Measurements from ENCODE around the gene ATP9B.

The ATP9B gene

GRCh38 chr18:79068937-79069716, at the start of gene ATP9B:
TSS of gene ATP9B (plus strand) at chr18:79069394. CDS start at chr18:79069411, 17 bp downstream.
- DNase-seq, result peak; percentile 85

- DNase-seq, result no peak
These were observed 49.3 kb upstream of the ATP9B start for GRCh38 chr18:79019881-79020280.

- no peak for DNase-seq
These were observed 46.6 kb upstream of the ATP9B start for GRCh38 chr18:79022603-79023002.

GRCh38 chr18:79026491-79026890, 42.7 kb upstream of the ATP9B start:
- no peak for DNase-seq

- no peak for DNase-seq
These were observed 38.5 kb upstream of the ATP9B start for GRCh38 chr18:79030680-79031079.

GRCh38 chr18:79042276-79042675, 26.9 kb upstream of the ATP9B start:
- no peak for DNase-seq

- DNase-seq, result no peak
These were observed 25.9 kb upstream of the ATP9B start for GRCh38 chr18:79043288-79043687.

- no peak for DNase-seq
These were observed 22.7 kb upstream of the ATP9B start for GRCh38 chr18:79046522-79046921.

- DNase-seq, result no peak
These were observed 21.5 kb upstream of the ATP9B start for GRCh38 chr18:79047556-79048244.

- no peak for DNase-seq
These were observed 21.0 kb upstream of the ATP9B start for GRCh38 chr18:79048245-79048632.

- no peak for DNase-seq
These were observed 19.7 kb upstream of the ATP9B start for GRCh38 chr18:79049506-79049905.

GRCh38 chr18:79050005-79050404, 19.2 kb upstream of the ATP9B start:
- no peak for DNase-seq

- DNase-seq, result no peak
These were observed 12.3 kb upstream of the ATP9B start for GRCh38 chr18:79056827-79057367.

GRCh38 chr18:79058007-79058406, 11.2 kb upstream of the ATP9B start:
- DNase-seq, result no peak

- DNase-seq, result no peak
These were observed 6.4 kb upstream of the ATP9B start for GRCh38 chr18:79062806-79063205.

- peak; percentile 84 for DNase-seq
These were observed 5.0 kb upstream of the ATP9B start for GRCh38 chr18:79064228-79064627.

- DNase-seq, result no peak
These were observed 3.4 kb upstream of the ATP9B start for GRCh38 chr18:79065802-79066201.

GRCh38 chr18:79067611-79068010, 1.6 kb upstream of the ATP9B start:
- DNase-seq, result no peak

GRCh38 chr18:79068341-79068936, 755 bp upstream of the ATP9B start:
- DNase-seq, result peak; percentile 13

- DNase-seq, result peak; percentile 19
These were observed 540 bp downstream of the ATP9B start for GRCh38 chr18:79069717-79070151.

- DNase-seq, result no peak
These were observed 1.3 kb downstream of the ATP9B start for GRCh38 chr18:79070486-79070885.

- DNase-seq, result no peak
These were observed 1.8 kb downstream of the ATP9B start for GRCh38 chr18:79071037-79071436.

- peak; percentile 23 for DNase-seq
These were observed 2.5 kb downstream of the ATP9B start for GRCh38 chr18:79071503-79072210.

All from NCI-H748 treated with DMSO at 0.1 percent for 48 hours (cell line).